ENCODE measurements around the gene NPAS3.

The NPAS3 gene

DNA sequence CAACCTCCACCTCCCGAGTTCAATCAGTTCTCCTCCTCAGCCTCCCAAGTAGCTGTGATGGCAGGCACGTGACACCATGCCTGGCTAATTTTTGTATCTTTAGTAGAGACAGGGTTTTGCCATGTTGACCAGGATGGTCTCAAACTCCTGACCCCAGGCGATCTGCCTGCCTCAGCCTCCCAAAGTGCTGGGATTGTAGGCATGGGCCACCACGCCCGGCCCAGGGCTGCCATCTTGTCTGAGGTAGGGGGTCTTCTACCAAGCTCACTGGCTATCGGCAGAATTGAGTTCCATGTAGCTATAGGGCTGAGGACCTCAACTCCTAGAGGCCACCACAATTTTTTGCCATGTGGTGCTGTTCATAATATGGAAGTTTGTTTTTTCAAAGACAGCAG is 896.6 kb downstream of the NPAS3 start:
- H3K27me3 ChIP-seq (ENCODE audit: control insufficient read depth, insufficient read depth, low read length) = no peaks in the 10 kb centered on the region
- H3K36me3 ChIP-seq (ENCODE audit: control insufficient read depth, insufficient read depth, low read length) = no peaks in the 10 kb centered on the region
- no peaks in the 10 kb centered on the region for H3K9me3 ChIP-seq (ENCODE audit: control insufficient read depth, insufficient read depth, low read length)
- no CpG with 5 or more reads among the region's 6 CpGs for WGBS (ENCODE audit: insufficient coverage, insufficient read length)
- no peak overlapping the region for H3K4me3 ChIP-seq (ENCODE audit: low read length)
- no peak overlapping the region for H3K27ac ChIP-seq (ENCODE audit: low read length)
- DNase-seq (ENCODE audit: low read depth, low spot score) = no peak
- H3K4me1 ChIP-seq (ENCODE audit: control insufficient read depth, insufficient read depth, low read length) = no peaks in the 10 kb centered on the region; the same call in 1 of the 2 replicates

GRCh38 chr14:33835677-33836076 is 897.0 kb downstream of the NPAS3 start:
- no peak for DNase-seq (ENCODE audit: low read depth, low spot score)
- Histone ChIP-seq H3K27ac (ENCODE audit: low read length) (no peak overlapping the region), H3K27me3 (ENCODE audit: control insufficient read depth, insufficient read depth, low read length) (no peaks in the 10 kb centered on the region), H3K36me3 (ENCODE audit: control insufficient read depth, insufficient read depth, low read length) (no peaks in the 10 kb centered on the region), H3K4me3 (ENCODE audit: low read length) (no peak overlapping the region), H3K4me1 (ENCODE audit: control insufficient read depth, insufficient read depth, low read length) (no peaks in the 10 kb centered on the region; the same call in 1 of the 2 replicates), H3K9me3 (ENCODE audit: control insufficient read depth, insufficient read depth, low read length) (no peaks in the 10 kb centered on the region)
- no CpG with 5 or more reads among the region's 3 CpGs for WGBS (ENCODE audit: insufficient coverage, insufficient read length)

DNA sequence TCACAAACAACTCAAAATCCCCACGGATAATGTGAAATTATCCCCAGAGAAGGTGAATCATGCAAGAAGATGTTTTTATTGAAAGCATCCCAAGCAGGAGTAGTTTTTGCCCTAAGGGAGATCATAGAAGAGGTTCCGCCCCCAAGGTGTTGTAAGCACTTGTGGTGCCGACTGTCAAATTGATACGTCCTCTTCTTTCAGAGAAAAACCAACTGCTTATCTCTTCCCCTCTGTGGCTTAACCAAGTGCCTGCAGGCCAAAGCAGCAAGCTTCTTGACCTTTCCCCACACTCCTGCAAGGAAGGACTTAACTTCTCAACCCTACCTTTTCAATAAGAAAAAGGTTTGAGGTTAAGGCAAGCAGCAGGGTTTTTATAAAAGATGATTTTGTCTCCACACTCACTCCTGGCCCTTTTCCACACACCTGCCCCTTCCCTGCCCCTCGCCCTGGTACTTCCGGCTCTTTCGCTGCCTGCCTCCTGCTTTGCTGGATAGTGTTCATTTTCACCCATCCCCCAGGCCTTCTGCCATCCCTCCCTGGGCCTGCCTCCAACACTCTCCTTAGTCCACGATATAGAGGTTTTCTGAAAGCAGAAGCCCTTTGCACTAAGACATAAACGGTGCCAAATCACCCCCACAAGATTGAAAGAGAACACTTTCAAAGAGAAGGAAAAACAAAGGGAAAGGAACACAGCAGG is 897.7 kb downstream of the NPAS3 start:
- no CpG with 5 or more reads among the region's 9 CpGs for WGBS (ENCODE audit: insufficient coverage, insufficient read length)
- Histone ChIP-seq H3K27me3 (ENCODE audit: control insufficient read depth, insufficient read depth, low read length) (no peaks in the 10 kb centered on the region), H3K27ac (ENCODE audit: low read length) (no peak overlapping the region), H3K36me3 (ENCODE audit: control insufficient read depth, insufficient read depth, low read length) (no peaks in the 10 kb centered on the region), H3K9me3 (ENCODE audit: control insufficient read depth, insufficient read depth, low read length) (no peaks in the 10 kb centered on the region), H3K4me3 (ENCODE audit: low read length) (no peak overlapping the region), H3K4me1 (ENCODE audit: control insufficient read depth, insufficient read depth, low read length) (no peaks in the 10 kb centered on the region; the same call in 1 of the 2 replicates)
- DNase-seq (ENCODE audit: low read depth, low spot score) = no peak

DNA sequence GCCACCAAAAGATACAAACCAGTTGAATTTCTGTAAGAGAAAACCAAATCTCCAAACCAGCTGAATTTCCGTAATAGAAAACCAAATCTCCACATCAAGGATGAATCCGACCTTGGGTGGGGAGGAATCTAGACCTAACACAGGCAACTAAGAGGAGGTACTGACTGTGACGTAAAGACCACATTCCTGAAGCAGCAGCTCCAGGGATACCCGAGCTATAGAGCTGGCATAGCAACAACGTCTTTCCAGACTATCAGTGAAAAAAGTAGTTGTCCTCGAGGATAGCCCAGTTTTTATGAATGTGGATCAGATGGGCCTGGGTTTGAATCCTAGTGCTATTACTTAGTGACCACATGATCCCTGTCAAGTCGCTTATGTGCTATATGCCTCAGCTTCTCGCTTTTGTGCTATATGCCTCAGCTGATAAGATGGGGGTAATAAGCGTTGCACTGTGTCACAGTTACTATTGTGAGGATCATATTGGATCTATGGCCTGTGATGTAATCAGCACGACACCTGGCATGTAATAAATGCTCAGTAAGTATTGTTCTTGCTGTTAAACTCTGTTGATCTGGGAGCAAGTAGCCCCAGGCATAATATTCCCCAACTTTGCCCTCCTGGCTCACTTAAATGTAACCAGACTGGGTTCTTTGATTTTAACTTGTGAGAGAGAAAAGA is 898.4 kb downstream of the NPAS3 start:
- Histone ChIP-seq H3K4me1 (ENCODE audit: control insufficient read depth, insufficient read depth, low read length) (no peaks in the 10 kb centered on the region; the same call in 1 of the 2 replicates), H3K27ac (ENCODE audit: low read length) (no peak overlapping the region), H3K4me3 (ENCODE audit: low read length) (no peak overlapping the region), H3K27me3 (ENCODE audit: control insufficient read depth, insufficient read depth, low read length) (no peaks in the 10 kb centered on the region), H3K36me3 (ENCODE audit: control insufficient read depth, insufficient read depth, low read length) (no peaks in the 10 kb centered on the region), H3K9me3 (ENCODE audit: control insufficient read depth, insufficient read depth, low read length) (no peaks in the 10 kb centered on the region)
- no peak for DNase-seq (ENCODE audit: low read depth, low spot score)
- no CpG with 5 or more reads among the region's 10 CpGs for WGBS (ENCODE audit: insufficient coverage, insufficient read length)

DNA sequence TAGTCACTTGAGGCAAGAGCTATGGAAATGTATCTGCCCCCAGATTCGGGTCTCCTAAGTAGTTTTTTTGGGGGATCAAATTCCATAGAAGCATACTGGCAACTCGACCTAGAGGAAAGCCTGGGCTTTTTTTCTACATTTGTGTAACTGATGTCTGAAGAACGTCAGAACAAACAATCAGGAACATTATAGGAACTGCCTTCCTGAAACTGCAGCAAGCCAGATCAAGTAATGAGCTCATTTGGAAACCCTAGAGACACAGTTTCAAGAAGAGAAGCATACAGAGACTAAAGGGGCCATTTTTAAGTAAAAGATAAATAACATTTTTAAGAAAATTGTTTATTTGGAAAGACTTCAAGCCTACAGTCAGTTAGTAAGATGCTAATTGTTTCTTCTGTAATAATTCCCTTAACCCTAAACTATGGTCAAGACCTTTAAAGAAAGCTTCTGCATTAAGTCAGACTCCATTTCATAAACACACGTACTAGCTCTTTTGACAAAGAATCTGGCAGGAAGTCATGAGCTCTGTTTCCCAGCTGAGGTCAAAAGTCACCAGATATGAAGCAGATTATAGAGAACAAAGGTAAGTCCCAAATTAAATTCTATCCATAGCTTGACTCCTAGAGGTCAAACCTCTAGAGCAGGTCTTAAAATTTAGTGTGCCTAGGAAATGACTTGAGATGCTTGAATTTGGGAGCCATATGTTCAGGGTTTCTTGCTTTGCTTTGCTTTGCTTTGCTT is 899.4 kb downstream of the NPAS3 start:
- Histone ChIP-seq H3K27ac (ENCODE audit: low read length) (no peak overlapping the region), H3K27me3 (ENCODE audit: control insufficient read depth, insufficient read depth, low read length) (no peaks in the 10 kb centered on the region), H3K9me3 (ENCODE audit: control insufficient read depth, insufficient read depth, low read length) (no peaks in the 10 kb centered on the region), H3K4me3 (ENCODE audit: low read length) (no peak overlapping the region), H3K36me3 (ENCODE audit: control insufficient read depth, insufficient read depth, low read length) (no peaks in the 10 kb centered on the region), H3K4me1 (ENCODE audit: control insufficient read depth, insufficient read depth, low read length) (no peaks in the 10 kb centered on the region; the same call in 1 of the 2 replicates)
- no peak for DNase-seq (ENCODE audit: low read depth, low spot score)
- WGBS (ENCODE audit: insufficient coverage, insufficient read length) = no CpG with 5 or more reads among the region's 4 CpGs

GRCh38 chr14:33839193-33840076 is 900.8 kb downstream of the NPAS3 start:
- WGBS (ENCODE audit: insufficient coverage, insufficient read length) = no CpG with 5 or more reads among the region's 16 CpGs

GRCh38 chr14:33840797-33841196 is 902.1 kb downstream of the NPAS3 start:
- Histone ChIP-seq H3K4me3 (ENCODE audit: low read length) (no peak overlapping the region), H3K4me1 (ENCODE audit: control insufficient read depth, insufficient read depth, low read length) (no peaks in the 10 kb centered on the region; the same call in 1 of the 2 replicates), H3K27ac (ENCODE audit: low read length) (no peak overlapping the region), H3K27me3 (ENCODE audit: control insufficient read depth, insufficient read depth, low read length) (no peaks in the 10 kb centered on the region), H3K36me3 (ENCODE audit: control insufficient read depth, insufficient read depth, low read length) (no peaks in the 10 kb centered on the region), H3K9me3 (ENCODE audit: control insufficient read depth, insufficient read depth, low read length) (no peaks in the 10 kb centered on the region)
- no CpG with 5 or more reads among the region's 3 CpGs for WGBS (ENCODE audit: insufficient coverage, insufficient read length)
- DNase-seq (ENCODE audit: low read depth, low spot score) = no peak

More at GRCh38 chr14:33839193-33840076, 900.8 kb downstream of the NPAS3 start:
- DNase-seq (ENCODE audit: low read depth, low spot score) = no peak
- no peak overlapping the region for H3K27ac ChIP-seq (ENCODE audit: low read length)
- no peaks in the 10 kb centered on the region for H3K9me3 ChIP-seq (ENCODE audit: control insufficient read depth, insufficient read depth, low read length)
- no peaks in the 10 kb centered on the region for H3K27me3 ChIP-seq (ENCODE audit: control insufficient read depth, insufficient read depth, low read length)
- no peaks in the 10 kb centered on the region; the same call in 1 of the 2 replicates for H3K4me1 ChIP-seq (ENCODE audit: control insufficient read depth, insufficient read depth, low read length)
- H3K4me3 ChIP-seq (ENCODE audit: low read length) = no peak overlapping the region
- H3K36me3 ChIP-seq (ENCODE audit: control insufficient read depth, insufficient read depth, low read length) = no peaks in the 10 kb centered on the region

DNA sequence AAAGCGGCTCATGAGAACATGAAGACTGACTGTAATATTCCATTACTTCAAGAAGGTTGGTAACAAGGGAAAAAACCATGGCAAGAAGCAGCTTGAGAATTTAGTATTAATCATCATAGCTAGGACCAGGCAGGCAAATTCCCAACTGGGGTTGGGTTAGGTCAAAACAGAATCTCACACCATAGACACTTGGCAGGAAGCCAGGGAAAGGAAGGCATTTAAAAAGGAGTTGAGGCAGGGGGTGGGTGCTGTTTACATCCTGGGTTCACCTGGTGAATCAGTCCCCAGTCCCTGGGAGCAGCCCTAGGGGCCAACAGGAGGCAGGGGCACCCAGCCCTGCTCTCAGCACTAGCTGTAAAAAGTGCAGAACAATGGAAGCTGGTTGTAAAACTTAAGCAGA is 903.6 kb downstream of the NPAS3 start:
- Histone ChIP-seq H3K4me3 (ENCODE audit: low read length) (no peak overlapping the region), H3K27me3 (ENCODE audit: control insufficient read depth, insufficient read depth, low read length) (no peaks in the 10 kb centered on the region), H3K4me1 (ENCODE audit: control insufficient read depth, insufficient read depth, low read length) (no peaks in the 10 kb centered on the region; the same call in 1 of the 2 replicates), H3K27ac (ENCODE audit: low read length) (no peak overlapping the region), H3K36me3 (ENCODE audit: control insufficient read depth, insufficient read depth, low read length) (no peaks in the 10 kb centered on the region), H3K9me3 (ENCODE audit: control insufficient read depth, insufficient read depth, low read length) (no peaks in the 10 kb centered on the region)
- no CpG with 5 or more reads among the region's 1 CpG for WGBS (ENCODE audit: insufficient coverage, insufficient read length)
- DNase-seq (ENCODE audit: low read depth, low spot score) = no peak

GRCh38 chr14:33844118-33844517 is 905.4 kb downstream of the NPAS3 start:
- no CpG with 5 or more reads among the region's 3 CpGs for WGBS (ENCODE audit: insufficient coverage, insufficient read length)
- Histone ChIP-seq H3K27me3 (ENCODE audit: control insufficient read depth, insufficient read depth, low read length) (no peaks in the 10 kb centered on the region), H3K9me3 (ENCODE audit: control insufficient read depth, insufficient read depth, low read length) (no peaks in the 10 kb centered on the region), H3K4me1 (ENCODE audit: control insufficient read depth, insufficient read depth, low read length) (no peaks in the 10 kb centered on the region; the same call in 1 of the 2 replicates), H3K27ac (ENCODE audit: low read length) (no peak overlapping the region), H3K36me3 (ENCODE audit: control insufficient read depth, insufficient read depth, low read length) (no peaks in the 10 kb centered on the region), H3K4me3 (ENCODE audit: low read length) (no peak overlapping the region)
- DNase-seq (ENCODE audit: low read depth, low spot score) = no peak
